HepG2 (cell line): Measurements from ENCODE around the gene PSMB2. TPM values are rescaled to one million over a fixed set of nuclear protein-coding genes. Genes with fewer than 3 reads are reported as not detected.

Source experiments
- ATAC-seq: fragments of 200-7000 bp; cut with Tn5 transposase; 3 replicates; pipeline ENCODE4 v1.9.1; 2020; ENCODE audit warnings: mild to moderate bottlenecking, moderate library complexity
- BruUV-seq: library from RNA; stranded (reverse); fragments of 400-500 nt; replicated peaks from 2 replicates; lab custom pipeline; 2021; lab: Mats Ljungman, UMichigan
- CTCF ChIA-PET: fragments of 300-600 bp; formaldehyde crosslinking; extraction: SDS; loops from one replicate; lab custom pipeline; 2021; ENCODE audit warnings: low total read pairs, inconsistent platforms, low intra/inter-chr PET ratio; lab: Yijun Ruan, JAX
- POLR2A ChIA-PET: fragments of 350-600 bp; sonication (Branson Sonifier 250); formaldehyde crosslinking; loops from one replicate; lab custom pipeline; 2020; ENCODE audit warnings: antibody characterized with exemption, inconsistent platforms; lab: Yijun Ruan, JAX
- DNase-seq: peaks from one replicate; pipeline ENCODE4 v3.0.0-alpha.2; 2015; ENCODE audit warnings: low spot score
- FAIRE-seq: peaks from 3 replicates; lab custom pipeline; 2011; peaks lifted over from hg19 to GRCh38; lab: Jason Lieb, UNC
- H2AFZ ChIP-seq: one replicate; pipeline ENCODE4 v1.6.1; 2011; ENCODE audit warnings: low read length, inconsistent platforms
- H3K27ac ChIP-seq: fragments of 300-600 bp; 3 replicates; pipeline ENCODE4 v1.8.0; 2011; ENCODE audit warnings: mixed run types, mild to moderate bottlenecking, mixed read lengths, low read length, inconsistent platforms; ENCODE audit not compliant: insufficient read depth; ENCODE audit errors: extremely low read length
- H3K27me3 ChIP-seq, 2 experiments: fragments of 200-600 bp in 1 of 2; 2 replicates in 1 of 2; 3 replicates in 1 of 2; pipeline versions ENCODE4 v1.6.0 to v1.8.0; 2011; ENCODE audit warnings: low read length in 2 of 2, mild to moderate bottlenecking in 2 of 2, moderate library complexity in 2 of 2, inconsistent platforms in 1 of 2; ENCODE audit not compliant: insufficient read depth in 2 of 2, control insufficient read depth in 1 of 2
- H3K36me3 ChIP-seq, 2 experiments: fragments of 200-600 bp in 1 of 2; replicated peaks in 1 of 2; 2 replicates in 1 of 2; 3 replicates in 1 of 2; pipeline versions ENCODE4 v1.5.1 to v1.8.0; 2011; ENCODE audit warnings: low read length in 2 of 2, inconsistent platforms in 1 of 2; ENCODE audit not compliant: insufficient read depth in 2 of 2, control insufficient read depth in 1 of 2
- H3K4me1 ChIP-seq: 2 replicates; pipeline ENCODE4 v1.5.1; 2012; ENCODE audit warnings: low read length, inconsistent platforms; ENCODE audit not compliant: insufficient read depth
- H3K4me2 ChIP-seq: 2 replicates; pipeline ENCODE4 v1.6.0; 2011; ENCODE audit warnings: low read depth, low read length, inconsistent platforms
- H3K4me3 ChIP-seq, 3 experiments: fragments of 200-600 bp in 1 of 3; sonication (generic), shearing (Covaris generic) in 1 of 3; replicated peaks in 1 of 3; 2 replicates each; pipeline ENCODE4 v1.5.1; 2011 to 2016; ENCODE audit warnings: low read length in 3 of 3, inconsistent platforms in 2 of 3, low read depth in 2 of 3, mild to moderate bottlenecking in 2 of 3, control low read depth in 1 of 3, mixed read lengths in 1 of 3; ENCODE audit not compliant: insufficient read depth in 1 of 3
- H3K79me2 ChIP-seq: one replicate; pipeline ENCODE4 v1.6.1; 2011; ENCODE audit warnings: low read length, inconsistent platforms; ENCODE audit not compliant: insufficient read depth
- H3K9ac ChIP-seq: 2 replicates; pipeline ENCODE4 v1.6.0; 2011; ENCODE audit warnings: mild to moderate bottlenecking, low read depth, low read length, inconsistent platforms; ENCODE audit not compliant: insufficient read depth
- H3K9me3 ChIP-seq: 2 replicates; pipeline ENCODE4 v1.5.1; 2012; ENCODE audit warnings: mild to moderate bottlenecking, low read length
- H4K20me1 ChIP-seq: 2 replicates; pipeline ENCODE4 v1.6.0; 2011; ENCODE audit warnings: inconsistent platforms, mild to moderate bottlenecking, low read length, moderate library complexity; ENCODE audit not compliant: insufficient read depth
- BCL6 ChIP-seq: IDR thresholded peaks from 2 replicates; pipeline ENCODE4 v1.6.1; 2016; ENCODE audit warnings: missing genetic modification reagents, missing compliant biosample characterization
- BRCA1 ChIP-seq: sonication (generic); formaldehyde crosslinking; IDR thresholded peaks from 2 replicates; pipeline ENCODE4 v1.4.0; 2020; ENCODE audit warnings: missing genetic modification reagents
- CHCHD3 ChIP-seq: sonication (generic); formaldehyde crosslinking; IDR thresholded peaks from 2 replicates; pipeline ENCODE4 v1.8.0; 2022; ENCODE audit warnings: mild to moderate bottlenecking, missing genetic modification reagents, moderate library complexity
- DMAP1 ChIP-seq: IDR thresholded peaks from 2 replicates; pipeline ENCODE4 v1.6.1; 2016
- HCFC1 ChIP-seq: fragments of 150-350 bp; IDR thresholded peaks from 2 replicates; pipeline ENCODE4 v1.6.1; 2014; ENCODE audit warnings: low read depth, low read length
- IRF2 ChIP-seq: IDR thresholded peaks from 2 replicates; pipeline ENCODE4 v1.6.1; 2018; ENCODE audit warnings: missing genetic modification reagents, missing compliant biosample characterization
- TEAD2 ChIP-seq: sonication (generic); formaldehyde crosslinking; IDR thresholded peaks from 2 replicates; pipeline ENCODE4 v1.9.0; 2021; ENCODE audit warnings: missing genetic modification reagents
- THAP11 ChIP-seq: IDR thresholded peaks from 2 replicates; pipeline ENCODE4 v1.6.1; 2016; ENCODE audit warnings: missing biosample characterization, missing genetic modification reagents
- TIGD3 ChIP-seq: sonication (generic); formaldehyde crosslinking; IDR thresholded peaks from 2 replicates; pipeline ENCODE4 v1.5.1; 2020; ENCODE audit warnings: mild to moderate bottlenecking, missing genetic modification reagents, borderline replicate concordance
- YEATS2 ChIP-seq: sonication (generic); formaldehyde crosslinking; IDR thresholded peaks from 2 replicates; pipeline ENCODE4 v1.4.0; 2020; ENCODE audit warnings: missing genetic modification reagents, borderline replicate concordance
- ZFX ChIP-seq: sonication (generic); formaldehyde crosslinking; IDR thresholded peaks from 2 replicates; pipeline ENCODE4 v1.4.0; 2020; ENCODE audit warnings: mild to moderate bottlenecking, low read depth, missing genetic modification reagents, moderate library complexity
- ZGPAT ChIP-seq: IDR thresholded peaks from 2 replicates; pipeline ENCODE4 v1.6.1; 2016; ENCODE audit warnings: mild to moderate bottlenecking
- ZMYM2 ChIP-seq: sonication (generic); formaldehyde crosslinking; IDR thresholded peaks from 2 replicates; pipeline ENCODE4 v1.8.0; 2022; ENCODE audit warnings: mild to moderate bottlenecking, missing genetic modification reagents
- ZNF121 ChIP-seq: sonication (generic); formaldehyde crosslinking; IDR thresholded peaks from 2 replicates; pipeline ENCODE4 v1.5.0; 2020; ENCODE audit warnings: mild to moderate bottlenecking, missing genetic modification reagents
- ZNF234 ChIP-seq: sonication (generic); formaldehyde crosslinking; conservative IDR thresholded peaks from 2 replicates; pipeline ENCODE4 v1.5.1; 2020; ENCODE audit warnings: mild to moderate bottlenecking, missing genetic modification reagents
- ZNF333 ChIP-seq: sonication (generic); formaldehyde crosslinking; IDR thresholded peaks from 2 replicates; pipeline ENCODE4 v1.4.0; 2020; ENCODE audit warnings: mild to moderate bottlenecking, missing genetic modification reagents, borderline replicate concordance
- ZNF512B ChIP-seq: sonication (generic); formaldehyde crosslinking; IDR thresholded peaks from 2 replicates; pipeline ENCODE4 v1.5.1; 2020; ENCODE audit warnings: missing genetic modification reagents, mild to moderate bottlenecking, borderline replicate concordance
- ZNF746 ChIP-seq: sonication (generic); formaldehyde crosslinking; IDR thresholded peaks from 2 replicates; pipeline ENCODE4 v1.8.0; 2022; ENCODE audit warnings: mild to moderate bottlenecking, missing genetic modification reagents
- ZNF850 ChIP-seq: sonication (generic); formaldehyde crosslinking; conservative IDR thresholded peaks from 2 replicates; pipeline ENCODE4 v1.9.0; 2021; ENCODE audit warnings: mild to moderate bottlenecking, missing genetic modification reagents
- WGBS: methylation state at CpG from one replicate; pipeline ENCODE4 v1.1.6; 2017; ENCODE audit warnings: low lambda C conversion rate; 5-methylcytosine and 5-hydroxymethylcytosine counted together
- in situ Hi-C: cut with HindIII; loops from 2 replicates; pipeline ENCODE4 v1.10.0; 2017; ENCODE audit warnings: low pct_unique_long_range_greater_than_20kb; ENCODE audit not compliant: extremely low pct_ligation_motif_present
- intact Hi-C: fragments of 100-400 bp; cut with micrococcal nuclease; formaldehyde crosslinking; loops from one replicate; pipeline ENCODE4 v1.10.0; 2022; ENCODE audit not compliant: unreplicated experiment
- polyA plus RNA-seq, 8 experiments: library from polyadenylated mRNA; depleted of rRNA in 3 of 8; stranded (reverse) in 7 of 8; unstranded in 1 of 8; fragments of >200 nt; fragmentation: Illumina TruSeq in 4 of 8; extraction: Trizol in 4 of 8; gene quantifications; 2 replicates each; pipeline versions ENCODE4 v1.2.1 to v1.2.3, GENCODE V29; 2011 to 2016; ENCODE audit warnings: low read depth in 4 of 8, missing spikeins in 1 of 8, mixed read lengths in 1 of 8; ENCODE audit not compliant: insufficient read depth in 1 of 8
- total RNA-seq, 5 experiments: library from RNA; depleted of rRNA; stranded (reverse); fragments of >200 nt; fragmentation: Illumina TruSeq; extraction: Trizol; gene quantifications; 2 replicates each; pipeline ENCODE4 v1.2.3, GENCODE V29; 2016; ENCODE audit warnings: low read depth in 1 of 5

PSMB2 gene
- total and polyA plus RNA-seq, 2 of the 13 experiments (the other 11 are each of a cell fraction or from before 2014, with no cell fraction given): 60.6 to 62.2 TPM

GRCh38 chr1:35655196-35655595, 13.9 kb upstream of the PSMB2 start:
- Histone ChIP-seq H3K4me3 (no peak overlapping the region), H3K27me3 (no peaks in the 10 kb centered on the region), H3K27ac (no peak overlapping the region), H3K79me2 (no peaks in the 10 kb centered on the region), H3K4me1 (no peaks in the 10 kb centered on the region), H4K20me1 (no peaks in the 10 kb centered on the region), H3K4me2 (no peak overlapping the region), H3K9ac (no peak overlapping the region), H3K9me3 (no peaks in the 10 kb centered on the region), H2AFZ (no peak overlapping the region), H3K36me3 (no peaks in the 10 kb centered on the region)
- FAIRE-seq (no peak), DNase-seq (no peak), ATAC-seq (no peak)
- CTCF ChIA-PET: no interaction called here
- no peak for TF ChIP-seq TIGD3 (CRISPR knock-in tag)
- no peak for TF ChIP-seq ZNF234
- TF ChIP-seq BCL6 (CRISPR knock-in tag): no peak
- no peak for TF ChIP-seq TEAD2 (CRISPR knock-in tag)
- no peak for TF ChIP-seq ZNF512B (CRISPR knock-in tag)
- no peak for TF ChIP-seq ZNF746
- TF ChIP-seq ZGPAT: no peak
- no peak for TF ChIP-seq ZFX (CRISPR knock-in tag)
- no peak for TF ChIP-seq IRF2 (CRISPR knock-in tag)
- no peak for TF ChIP-seq YEATS2 (CRISPR knock-in tag)
- TF ChIP-seq THAP11 (CRISPR knock-in tag): no peak
- no peak for TF ChIP-seq ZNF121 (CRISPR knock-in tag)
- no peak for TF ChIP-seq BRCA1 (CRISPR knock-in tag)
- TF ChIP-seq ZNF333 (CRISPR knock-in tag): no peak
- TF ChIP-seq CHCHD3 (CRISPR knock-in tag): no peak
- no peak for TF ChIP-seq ZMYM2
- TF ChIP-seq ZNF850 (CRISPR knock-in tag): no peak
- TF ChIP-seq HCFC1: no peak
- TF ChIP-seq DMAP1: no peak
- WGBS: 0% methylated on average over 1 of the region's 1 CpG
- intact Hi-C loops: no loop called here
- in situ Hi-C loops: no loop called here
- POLR2A ChIA-PET: no interaction called here
- no TSS peak for BruUV-seq
